A549 (cell line): ENCODE measurements around the gene AFAP1. TPM values are rescaled to one million over a fixed set of nuclear protein-coding genes. Genes with fewer than 3 reads are reported as not detected.

Experiments
- ATAC-seq, 2 experiments: fragments of 200-7000 bp in 1 of 2; fragments of >200 bp in 1 of 2; cut with Nextera tagmentation in 1 of 2; cut with Tn5 transposase in 1 of 2; 3 replicates each; pipeline versions ENCODE4 v1.8.0 to v1.9.1; 2018 to 2020; ENCODE audit warnings: mild to moderate bottlenecking in 1 of 2, moderate library complexity in 1 of 2
- CTCF ChIA-PET: fragments of 300-600 bp; sonication (Branson Sonifier 250); formaldehyde crosslinking; extraction: SDS; loops from one replicate; lab custom pipeline; 2021; ENCODE audit warnings: antibody characterized with exemption, inconsistent platforms; lab: Yijun Ruan, JAX
- POLR2A ChIA-PET: fragments of 350-600 bp; formaldehyde crosslinking; extraction: SDS; loops from one replicate; lab custom pipeline; 2021; ENCODE audit warnings: antibody characterized with exemption, inconsistent platforms; lab: Yijun Ruan, JAX
- DNase-seq, 2 experiments: peaks; one replicate each; pipeline versions ENCODE4 v3.0.0 to v3.0.0-alpha.2; 2011 to 2016; ENCODE audit warnings: low read depth in 1 of 2, low spot score in 1 of 2
- FAIRE-seq: peaks from 2 replicates; lab custom pipeline; 2011; peaks lifted over from hg19 to GRCh38; lab: Jason Lieb, UNC
- H3K27ac ChIP-seq, 2 experiments: fragments of >200 bp; sonication (Bioruptor Twin); formaldehyde crosslinking; 3 replicates each; pipeline ENCODE4 v1.5.1; 2016 to 2017
- H3K4me1 ChIP-seq: fragments of >200 bp; sonication (Bioruptor Twin); formaldehyde crosslinking; 3 replicates; pipeline ENCODE4 v1.6.1; 2016
- H3K4me2 ChIP-seq: fragments of >200 bp; sonication (Bioruptor Twin); formaldehyde crosslinking; 3 replicates; pipeline ENCODE4 v1.6.1; 2016
- H3K4me3 ChIP-seq: fragments of >200 bp; sonication (Bioruptor Twin); formaldehyde crosslinking; 3 replicates; pipeline ENCODE4 v1.5.1; 2016
- H3K9me3 ChIP-seq: fragments of >200 bp; sonication (Bioruptor Twin); formaldehyde crosslinking; 3 replicates; pipeline ENCODE4 v1.6.1; 2016
- CHD2 ChIP-seq: fragments of 150-350 bp; IDR thresholded peaks from 2 replicates; pipeline ENCODE4 v1.6.1; 2014; ENCODE audit warnings: low read length; ENCODE audit not compliant: partially characterized antibody
- E2F6 ChIP-seq: IDR thresholded peaks from 2 replicates; pipeline ENCODE4 v1.6.1; 2012; ENCODE audit warnings: low read depth, borderline replicate concordance
- EHF ChIP-seq: fragments of 250-450 bp; sonication (Bioruptor Pico); IDR thresholded peaks from 2 replicates; pipeline ENCODE4 v1.5.0; 2020; ENCODE audit warnings: mild to moderate bottlenecking
- FOSL2 ChIP-seq, 2 experiments: fragments of 450-650 bp in 1 of 2; fragments of >200 bp in 1 of 2; sonication (Bioruptor Twin) in 1 of 2; formaldehyde crosslinking; IDR thresholded peaks; 2 replicates each; pipeline versions ENCODE4 v1.5.0 to v1.6.1; 2016 to 2020; ENCODE audit warnings: mild to moderate bottlenecking in 1 of 2, moderate library complexity in 1 of 2
- HDAC2 ChIP-seq: fragments of 200-600 bp; sonication (generic); IDR thresholded peaks from 2 replicates; pipeline ENCODE4 v1.6.1; 2016
- HEYL ChIP-seq: fragments of 250-450 bp; sonication (Bioruptor Pico); IDR thresholded peaks from 2 replicates; pipeline ENCODE4 v1.8.0; 2021; ENCODE audit warnings: mild to moderate bottlenecking, moderate library complexity
- HOXB5 ChIP-seq: fragments of 250-450 bp; sonication (Bioruptor Pico); IDR thresholded peaks from 2 replicates; pipeline ENCODE4 v1.5.0; 2020; ENCODE audit warnings: mild to moderate bottlenecking, moderate library complexity
- KDM1A ChIP-seq: fragments of 200-600 bp; sonication (generic); IDR thresholded peaks from 2 replicates; pipeline ENCODE4 v1.6.1; 2016; ENCODE audit warnings: low read depth, mild to moderate bottlenecking
- MAX ChIP-seq: IDR thresholded peaks from 2 replicates; pipeline ENCODE4 v1.6.1; 2012
- NR3C1 ChIP-seq: fragments of >200 bp; sonication (Bioruptor Twin); formaldehyde crosslinking; IDR thresholded peaks from 3 replicates; pipeline ENCODE4 v1.6.1; 2017
- PBX3 ChIP-seq: IDR thresholded peaks from 2 replicates; pipeline ENCODE4 v1.6.1; 2012
- PHF8 ChIP-seq: fragments of 200-600 bp; sonication (generic); IDR thresholded peaks from 2 replicates; pipeline ENCODE4 v1.6.1; 2016; ENCODE audit warnings: low read depth, mild to moderate bottlenecking, antibody characterized with exemption, moderate library complexity, borderline replicate concordance
- REST ChIP-seq: fragments of 200-600 bp; sonication (generic); IDR thresholded peaks from 2 replicates; pipeline ENCODE4 v1.6.1; 2016; ENCODE audit warnings: antibody characterized with exemption, mild to moderate bottlenecking, moderate library complexity
- ZFP36 ChIP-seq: fragments of 450-650 bp; IDR thresholded peaks from 2 replicates; pipeline ENCODE4 v1.6.1; 2014; ENCODE audit warnings: borderline replicate concordance; ENCODE audit not compliant: partially characterized antibody
- WGBS: methylation state at CpG from one replicate; pipeline ENCODE4 v1.1.6; 2017; ENCODE audit errors: missing lambda C conversion rate; 5-methylcytosine and 5-hydroxymethylcytosine counted together
- polyA plus RNA-seq, 4 experiments: library from polyadenylated mRNA; depleted of rRNA in 3 of 4; stranded (reverse); fragments of >200 nt; fragmentation: RNase III in 1 of 4; extraction: RNeasy Plus Mini Kit Qiagen cat#74134 plus additional on column Dnase treatment in 1 of 4; gene quantifications; 2 replicates in 3 of 4; 3 replicates in 1 of 4; pipeline ENCODE4 v1.2.3, GENCODE V29; 2011 to 2017

Gene AFAP1
- polyA plus RNA-seq, 2 of the 4 experiments (the other 2 are of a cell fraction) = 25.4 to 29.6 TPM

- TF ChIP-seq REST = no peak
- TF ChIP-seq NR3C1 = no peak
Observed at GRCh38 chr4:7973545-7973981, 33.9 kb upstream of the AFAP1 start (continued).

GRCh38 chr4:7971881-7972500, 32.3 kb upstream of the AFAP1 start:
- no peak for DNase-seq
- peak overlapping the region; percentile 79 for H3K4me2 ChIP-seq

GRCh38 chr4:7971159-7971631, 31.5 kb upstream of the AFAP1 start:
- Histone ChIP-seq H3K4me3 (peak overlapping the region; percentile 37), H3K4me1 (peaks cover 60% of the 10 kb centered on the region), H3K4me2 (peak overlapping the region; percentile 79), H3K27ac (peak overlapping the region; percentile 90 to 97), H3K9me3 (no peaks in the 10 kb centered on the region)
- ChIA-PET CTCF (interaction anchor here (1.2 to 4.7 kb wide), 2 partner anchors 16 to 169 kb away, joined by 4 to 21 read pairs; no protein-coding TSS in a partner anchor), POLR2A (no interaction called here)
- FAIRE-seq (no peak), DNase-seq (no peak), ATAC-seq (no peak)
- WGBS = 90% methylated on average over 2 of the region's 2 CpGs
- no peak for TF ChIP-seq PHF8
- no peak for TF ChIP-seq KDM1A
- no peak for TF ChIP-seq E2F6
- no peak for TF ChIP-seq HEYL (CRISPR knock-in tag)
- no peak for TF ChIP-seq PBX3
- no peak for TF ChIP-seq EHF (CRISPR knock-in tag)

More at GRCh38 chr4:7971881-7972500, 32.3 kb upstream of the AFAP1 start:
- WGBS = 84% methylated on average over 8 of the region's 13 CpGs
- POLR2A ChIA-PET = no interaction called here
- H3K27ac ChIP-seq = peak overlapping the region; percentile 90 to 97; a peak in 5 of 6 replicates
- no peak for FAIRE-seq
- H3K4me3 ChIP-seq = no peak overlapping the region
- H3K9me3 ChIP-seq = no peaks in the 10 kb centered on the region
- TF ChIP-seq ZFP36 (peak; percentile 96), HDAC2 (no peak)
- ATAC-seq = no peak
- H3K4me1 ChIP-seq = peaks cover 60% of the 10 kb centered on the region
- CTCF ChIA-PET = interaction anchor here (1.2 kb wide), 1 partner anchor 169 kb away, joined by 4 read pairs; no protein-coding TSS in a partner anchor

- Histone ChIP-seq H3K4me2 (peak overlapping the region; percentile 79), H3K4me3 (peak overlapping the region; percentile 37), H3K27ac (peak overlapping the region; percentile 90 to 97), H3K9me3 (no peaks in the 10 kb centered on the region), H3K4me1 (peaks cover 63% of the 10 kb centered on the region)
- DNase-seq = no peak
- peak; percentile 31 to 51; a peak in 4 of 6 replicates for ATAC-seq
- FAIRE-seq = no peak
- POLR2A ChIA-PET = no interaction called here
- WGBS = 36% methylated on average over 7 of the region's 13 CpGs
- CTCF ChIA-PET = interaction anchor here (4.7 kb wide), 1 partner anchor 17 kb away, joined by 21 read pairs; no protein-coding TSS in a partner anchor
- TF ChIP-seq CHD2 (no peak), HOXB5 (0 out of 2 replicates have a peak, but pooled peaks have one; percentile 22), MAX (peak; percentile 80), E2F6 (peak; percentile 64; the same call in 1 of the 2 replicates), FOSL2 (IDR thresholded peaks at IDR 0.05) (no peak), FOSL2 (CRISPR knock-in tag; IDR thresholded peaks at IDR 0.05) (no peak)
- TF ChIP-seq, all 56 proteins: peak for 3
Observed at GRCh38 chr4:7970361-7970946, 30.8 kb upstream of the AFAP1 start.
